HG02571 (cell line): ENCODE data around the gene SCAMP3.
"Not testable (repeated sequence)": the region's sequence is repeated elsewhere in the genome, so short reads cannot be mapped to it uniquely, and the experiment has no call there.

ENCODE experiments used
- ATAC-seq: cut with Tn5 transposase; IDR thresholded peaks from one replicate; pipeline ENCODE4 v1.9.1; 2021; ENCODE audit warnings: mild to moderate bottlenecking, moderate library complexity; ENCODE audit not compliant: unreplicated experiment

The SCAMP3 gene

DNA sequence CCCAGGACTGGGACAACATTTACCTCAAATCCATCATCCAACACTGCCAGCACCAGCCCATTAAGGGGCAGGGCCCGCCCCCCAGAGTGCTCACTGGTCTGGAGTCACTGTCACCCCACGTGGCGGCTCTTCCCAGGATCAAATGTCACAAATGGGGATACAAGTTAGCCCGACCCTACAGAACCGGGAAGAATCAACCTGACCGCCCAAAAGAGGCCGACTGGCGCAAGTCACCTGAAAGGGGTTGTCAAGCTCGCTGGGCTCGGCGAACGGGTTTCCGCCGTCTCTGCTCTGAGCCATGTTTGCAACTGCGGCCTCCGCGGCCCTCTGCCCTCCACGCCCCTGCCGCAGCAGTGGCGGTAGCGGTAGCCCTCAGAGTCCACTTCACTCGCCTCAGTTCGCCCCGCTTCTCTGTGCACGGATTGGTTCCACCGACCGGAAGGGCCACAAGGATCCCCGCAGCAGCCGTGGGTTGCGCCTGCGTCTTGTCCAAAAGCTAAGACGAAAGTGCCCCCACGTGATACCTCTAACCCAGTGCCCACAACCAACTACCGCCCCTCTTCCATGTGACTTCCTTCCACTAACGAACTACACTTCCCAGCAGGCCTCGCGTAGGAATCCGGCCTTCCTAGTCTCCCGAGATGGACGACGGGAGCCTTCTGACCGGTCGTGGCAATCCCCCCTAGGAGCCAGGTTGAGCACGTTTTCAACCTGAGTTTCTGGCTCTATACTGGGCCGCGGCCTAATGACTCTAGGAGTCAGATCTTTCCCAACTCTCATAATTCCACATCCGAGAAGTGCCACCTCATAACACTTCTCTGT, at the start of gene SCAMP3:
Gene SCAMP3 (minus strand): TSS at position 509 of the 822 bp plus-strand sequence. CDS start 209 bp downstream, at position 300.
- peak; percentile 89 for ATAC-seq

DNA sequence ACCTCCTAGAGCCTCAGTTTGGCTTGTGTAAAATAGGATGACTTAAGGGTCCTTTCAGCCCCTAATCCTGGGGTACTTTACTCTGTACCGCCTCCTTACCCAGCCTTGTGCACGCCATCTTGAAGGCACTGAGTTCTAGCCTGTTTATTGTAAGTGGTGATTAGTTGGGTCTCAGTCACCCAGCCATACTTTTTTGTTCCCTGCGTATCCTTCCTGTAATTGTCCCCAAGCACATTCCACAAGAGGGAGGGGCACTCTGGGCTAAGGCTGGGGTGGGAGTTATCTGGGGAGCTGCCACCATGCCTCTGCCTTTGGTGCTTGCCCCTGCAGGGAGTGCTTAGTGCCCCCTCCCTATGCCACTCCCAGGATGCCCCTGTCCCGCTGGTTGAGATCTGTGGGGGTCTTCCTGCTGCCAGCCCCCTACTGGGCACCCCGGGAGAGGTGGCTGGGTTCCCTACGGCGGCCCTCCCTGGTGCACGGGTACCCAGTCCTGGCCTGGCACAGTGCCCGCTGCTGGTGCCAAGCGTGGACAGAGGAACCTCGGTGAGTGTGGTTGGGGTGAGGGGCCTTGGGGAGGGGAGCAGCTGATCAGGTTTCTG, 47.4 kb upstream of the SCAMP3 start:
- no peak for ATAC-seq

DNA sequence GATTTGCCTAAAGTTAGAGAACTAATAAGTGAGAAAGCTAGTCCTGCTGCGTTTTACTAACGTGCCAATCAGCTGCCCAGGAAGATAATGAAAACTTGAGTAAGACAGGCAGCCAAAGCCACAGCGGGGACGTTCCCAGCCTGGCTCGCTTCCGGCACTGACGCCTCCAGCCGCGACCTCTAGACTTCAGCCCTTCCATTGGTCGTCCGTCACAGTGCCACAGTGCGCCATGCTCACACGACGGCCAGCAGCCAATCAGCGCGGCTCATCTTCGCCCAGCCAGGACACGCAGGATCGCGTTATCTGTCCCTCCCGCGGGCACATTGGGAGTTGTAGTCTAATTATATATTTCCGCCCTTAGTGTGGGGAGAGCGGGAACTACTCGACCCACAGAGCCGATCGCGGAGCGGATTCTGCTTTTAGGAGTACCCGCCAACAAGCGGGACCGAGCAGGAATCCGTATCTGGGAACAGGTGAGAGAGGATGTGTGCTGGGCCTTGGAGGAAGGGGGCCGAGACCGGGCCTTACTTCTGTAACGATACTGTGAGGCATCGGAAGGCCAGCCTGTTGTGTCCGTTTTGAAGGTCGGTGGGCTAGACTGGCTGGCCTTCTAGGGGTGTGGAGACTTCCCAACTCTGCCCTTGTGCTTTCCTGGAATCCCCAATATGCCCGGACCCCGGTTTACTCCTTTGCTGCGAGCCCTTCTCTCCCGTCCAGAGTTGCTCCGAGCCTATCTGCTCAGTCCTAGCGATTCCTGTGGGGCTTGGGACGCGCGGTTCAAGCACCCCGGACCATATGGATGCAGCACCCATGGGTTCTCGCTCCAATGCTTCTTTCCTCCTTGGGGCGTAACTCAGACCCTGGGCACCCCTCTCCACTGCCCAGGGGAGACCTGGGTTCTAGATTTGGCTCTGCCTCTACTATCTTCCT, 46.6 kb upstream of the SCAMP3 start, which contains the start of gene FDPS:
Gene FDPS (plus strand): TSS at position 374 of the 930 bp plus-strand sequence. CDS start 924 bp downstream, outside the sequence.
- ATAC-seq = peak; percentile 95

DNA sequence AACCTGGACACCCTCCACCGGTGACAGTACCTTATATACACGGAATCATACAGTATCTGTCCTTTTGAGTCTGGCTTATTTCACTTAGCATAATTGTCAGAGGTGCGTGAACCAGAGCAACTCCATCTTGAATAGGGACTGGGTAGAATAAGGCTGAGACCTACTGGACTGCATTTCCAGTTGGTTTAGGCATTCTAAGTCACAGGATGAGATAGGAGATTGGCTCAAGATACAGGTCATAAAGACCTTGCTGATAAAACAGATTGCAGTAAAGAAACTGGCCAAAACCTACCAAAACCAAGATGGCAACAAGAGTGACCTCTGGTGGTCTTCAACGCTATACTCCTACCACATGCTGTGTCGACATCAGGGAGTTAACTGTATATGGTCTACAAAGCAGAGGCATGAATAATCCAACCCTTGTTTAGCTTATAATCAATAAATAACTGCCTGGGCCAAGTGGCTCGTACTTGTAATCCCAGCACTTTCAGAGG, 45.1 kb upstream of the SCAMP3 start:
- ATAC-seq = no peak

DNA sequence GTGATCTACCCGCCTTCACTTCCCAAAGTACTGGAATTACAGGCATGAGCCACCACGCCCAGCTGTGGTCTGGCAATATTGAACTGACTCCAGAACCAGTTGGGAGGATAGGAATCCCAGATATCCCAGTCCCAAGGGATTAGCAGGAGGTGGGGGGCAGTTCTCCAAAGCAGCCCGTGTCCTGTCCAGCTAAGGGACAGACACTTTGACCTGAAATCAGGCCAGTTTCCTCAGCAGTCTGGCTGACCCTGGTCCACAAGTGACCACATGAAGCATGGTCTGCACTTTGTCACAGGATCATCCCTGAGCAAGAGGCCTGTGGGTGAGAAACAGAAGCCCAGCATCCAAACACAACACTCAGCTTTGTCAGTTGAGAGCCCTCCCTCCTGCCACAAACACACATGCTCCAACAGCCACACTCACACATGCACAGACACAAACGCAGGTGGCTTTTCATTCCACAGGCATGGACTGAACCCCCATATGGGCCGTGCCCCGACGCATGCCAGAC, 43.8 kb upstream of the SCAMP3 start:
- ATAC-seq = no peak

DNA sequence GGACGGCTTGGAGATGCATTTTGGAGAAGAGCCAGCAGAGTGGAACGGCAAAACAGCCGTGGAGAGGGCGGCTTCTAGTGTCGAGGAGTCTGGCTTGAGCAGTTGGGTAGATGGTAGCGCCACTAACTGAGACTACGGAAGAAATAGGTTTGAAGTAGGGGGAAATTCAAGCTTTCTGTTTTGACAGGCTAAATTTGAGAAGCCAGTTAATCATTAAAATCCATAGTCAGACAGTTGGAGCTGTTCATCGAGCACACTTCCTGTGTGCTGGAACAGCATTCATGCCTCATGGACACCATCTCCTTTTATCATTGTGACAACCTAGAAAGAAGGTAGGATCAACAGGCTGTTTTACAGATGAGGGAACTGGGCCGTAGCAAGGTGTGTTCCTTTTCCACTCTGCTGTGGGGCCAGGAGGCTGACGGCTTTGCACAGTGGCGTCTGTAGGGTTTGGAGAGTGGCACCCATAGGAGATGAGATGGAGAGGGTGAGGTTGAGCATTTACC, 42.5 kb upstream of the SCAMP3 start:
- ATAC-seq = no peak

DNA sequence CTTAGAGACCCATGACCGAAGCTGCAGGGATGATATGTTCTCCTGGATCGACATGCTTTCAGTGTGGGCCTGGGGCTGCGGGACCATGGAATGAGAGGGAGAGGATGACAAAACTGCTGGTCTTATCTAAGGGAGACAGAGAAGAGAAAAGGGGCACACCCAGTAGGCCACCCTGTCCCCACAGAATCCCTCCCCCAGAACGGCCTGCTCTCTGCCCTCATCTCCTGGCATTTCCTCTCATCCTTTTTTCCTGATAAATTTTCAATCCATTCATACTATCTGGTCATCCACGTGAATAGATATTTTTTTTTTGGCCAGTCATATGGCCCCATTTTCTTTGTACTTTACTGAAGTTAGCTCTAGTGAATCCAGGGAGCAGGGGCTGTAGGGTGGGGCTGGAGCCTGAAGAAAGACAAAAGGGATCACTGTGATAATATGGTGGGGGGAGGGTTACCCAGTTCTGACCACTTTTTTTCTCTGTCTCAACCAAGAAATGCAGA, 39.2 kb upstream of the SCAMP3 start, which contains the start of gene PKLR:
Gene PKLR (minus strand): TSS at position 97 of the 500 bp plus-strand sequence. CDS start 43 bp downstream, at position 54.
- no peak for ATAC-seq

DNA sequence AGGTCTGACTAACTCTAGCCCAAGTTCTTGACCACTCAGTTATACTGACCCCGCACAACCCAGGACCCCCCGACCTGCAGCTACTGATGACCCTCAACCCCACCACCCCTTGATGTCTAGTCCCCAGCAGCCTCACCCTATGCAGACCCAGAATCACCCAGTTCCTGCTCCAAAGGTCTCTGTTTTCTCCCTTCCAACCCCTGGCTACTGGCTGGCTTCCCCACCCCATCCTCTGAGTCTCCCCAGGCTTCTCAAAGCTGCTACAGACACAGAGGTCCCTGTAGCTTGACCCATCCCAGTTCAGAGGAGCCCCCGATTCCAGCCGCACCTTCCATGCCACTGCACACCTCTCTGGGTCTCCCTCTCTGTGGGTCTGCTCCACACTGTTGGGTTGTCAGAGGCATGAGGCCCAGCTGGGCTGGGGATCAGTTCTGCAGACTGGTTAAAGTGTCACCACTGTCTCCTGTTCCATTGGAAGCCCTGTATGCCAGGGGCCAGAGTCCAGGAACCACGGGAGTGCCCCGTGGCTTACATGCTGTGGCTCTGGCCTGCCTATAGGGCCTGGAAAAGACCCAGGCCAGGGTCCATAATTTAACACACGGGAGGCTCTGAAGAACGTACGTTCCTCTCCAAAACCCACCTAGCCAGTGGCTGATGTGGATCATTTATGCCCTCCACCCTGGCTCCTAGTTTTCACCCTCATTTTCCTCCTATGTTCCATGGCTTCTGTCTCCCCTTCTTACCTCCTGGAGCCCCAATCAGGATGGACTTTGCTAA, 38.6 kb upstream of the SCAMP3 start:
- ATAC-seq = no peak

DNA sequence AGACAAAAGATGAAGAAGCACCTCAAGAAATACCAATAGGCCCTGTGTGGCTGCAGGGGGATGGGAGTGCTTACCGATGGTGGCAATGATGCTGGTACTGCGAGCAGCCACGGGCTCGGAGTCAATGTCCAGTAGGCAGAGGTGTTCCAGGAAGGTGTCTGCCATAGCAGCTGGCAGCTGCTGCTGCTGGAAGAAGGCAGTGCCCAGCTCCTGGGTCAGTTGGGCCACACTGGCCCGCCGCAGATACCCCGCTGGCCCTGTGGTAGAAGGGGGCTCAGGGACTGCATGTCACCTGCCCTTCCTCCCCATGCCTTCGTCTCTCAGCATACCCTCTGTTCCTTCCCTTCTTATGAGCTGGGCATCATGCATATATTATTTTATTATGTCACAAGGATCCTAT, 37.9 kb upstream of the SCAMP3 start:
- no peak for ATAC-seq

DNA sequence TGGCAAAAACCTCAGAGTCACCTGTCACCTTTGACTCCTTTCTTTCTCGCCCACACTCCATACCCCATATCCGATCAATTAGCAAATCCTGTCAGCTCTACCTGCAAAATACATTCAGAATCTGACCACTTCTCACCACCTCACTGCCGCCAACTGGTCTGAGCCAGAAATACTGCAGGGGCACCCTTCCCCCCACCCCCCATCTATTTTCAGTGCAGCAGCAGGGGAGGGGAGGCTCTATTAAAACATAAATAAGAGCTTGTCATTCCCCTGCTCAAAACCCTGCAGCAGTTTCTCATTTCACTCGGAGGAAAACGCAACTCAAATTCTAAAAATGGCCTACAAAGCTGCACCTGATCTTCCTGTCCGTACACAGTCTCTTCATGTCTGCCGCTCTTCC, 35.2 kb upstream of the SCAMP3 start:
- no peak for ATAC-seq

DNA sequence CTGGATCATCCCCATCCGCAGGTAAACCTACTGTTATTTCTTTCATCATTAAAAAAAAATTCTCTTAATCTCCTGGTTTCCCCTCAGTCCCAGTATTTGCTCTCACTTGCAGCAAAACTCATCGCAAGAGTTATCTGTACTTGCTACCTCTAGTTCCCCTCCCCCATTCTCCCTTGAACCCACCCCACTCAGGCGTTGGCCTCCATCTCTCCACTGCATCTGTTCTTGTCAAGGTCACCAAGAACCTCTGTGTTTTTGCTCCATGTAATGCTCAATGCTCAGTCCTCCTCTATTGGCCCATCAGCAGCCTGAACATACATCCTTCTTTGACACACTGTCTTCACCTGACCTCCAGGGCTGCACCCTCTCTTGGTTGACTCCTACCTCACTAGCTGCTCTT, 34.5 kb upstream of the SCAMP3 start:
- ATAC-seq = no peak

DNA sequence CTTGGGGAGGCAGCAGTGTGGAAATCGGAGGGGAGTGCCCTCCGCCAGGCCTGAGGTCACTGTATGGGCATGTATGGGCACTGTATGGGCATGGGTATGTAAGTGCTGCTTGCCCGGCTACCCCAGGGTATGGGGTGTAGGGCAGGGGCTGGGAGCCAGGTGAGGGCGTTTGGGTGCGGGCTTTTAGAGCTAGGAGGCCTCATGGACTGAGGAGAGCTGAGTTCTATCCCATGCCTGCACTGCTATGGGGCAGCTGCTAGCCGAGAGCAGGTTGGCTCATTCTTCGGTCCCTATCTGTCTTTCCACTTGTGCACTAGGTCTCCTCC, 33.7 kb upstream of the SCAMP3 start:
- ATAC-seq = no peak

DNA sequence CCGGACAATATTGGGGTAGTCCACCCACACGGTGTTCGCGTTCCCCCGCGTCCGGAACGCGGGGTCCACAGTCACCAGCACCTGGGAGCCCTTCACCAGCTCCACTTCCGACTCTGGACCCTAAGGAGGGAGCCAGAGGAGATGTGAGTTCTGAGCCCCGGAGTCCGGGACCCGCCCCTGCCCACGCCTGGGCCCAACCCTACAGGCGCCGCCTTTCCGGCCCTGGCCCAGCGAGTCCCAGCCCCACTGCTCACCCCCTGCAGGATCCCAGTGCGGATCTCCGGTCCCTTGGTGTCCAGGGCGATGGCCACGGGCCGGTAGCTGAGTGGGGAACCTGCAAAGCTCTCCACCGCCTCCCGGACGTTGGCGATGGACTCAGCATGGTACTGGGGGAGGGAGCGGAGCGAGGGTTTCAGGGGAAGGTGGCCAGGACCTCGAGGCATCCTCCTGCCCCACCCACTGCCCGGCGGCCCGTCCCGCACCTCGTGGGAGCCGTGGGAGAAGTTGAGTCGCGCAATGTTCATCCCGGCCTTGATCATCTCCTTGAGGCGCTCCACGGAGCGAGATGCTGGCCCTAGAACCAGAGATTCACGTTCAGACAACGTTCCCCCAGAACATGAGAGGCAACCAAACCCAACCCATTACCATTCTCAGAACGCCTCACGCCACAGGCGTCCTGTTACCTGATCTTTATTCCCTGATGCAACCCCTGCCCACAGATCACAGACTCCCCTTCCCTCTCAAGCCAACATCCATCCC, 33.2 kb upstream of the SCAMP3 start:
- ATAC-seq = no peak

DNA sequence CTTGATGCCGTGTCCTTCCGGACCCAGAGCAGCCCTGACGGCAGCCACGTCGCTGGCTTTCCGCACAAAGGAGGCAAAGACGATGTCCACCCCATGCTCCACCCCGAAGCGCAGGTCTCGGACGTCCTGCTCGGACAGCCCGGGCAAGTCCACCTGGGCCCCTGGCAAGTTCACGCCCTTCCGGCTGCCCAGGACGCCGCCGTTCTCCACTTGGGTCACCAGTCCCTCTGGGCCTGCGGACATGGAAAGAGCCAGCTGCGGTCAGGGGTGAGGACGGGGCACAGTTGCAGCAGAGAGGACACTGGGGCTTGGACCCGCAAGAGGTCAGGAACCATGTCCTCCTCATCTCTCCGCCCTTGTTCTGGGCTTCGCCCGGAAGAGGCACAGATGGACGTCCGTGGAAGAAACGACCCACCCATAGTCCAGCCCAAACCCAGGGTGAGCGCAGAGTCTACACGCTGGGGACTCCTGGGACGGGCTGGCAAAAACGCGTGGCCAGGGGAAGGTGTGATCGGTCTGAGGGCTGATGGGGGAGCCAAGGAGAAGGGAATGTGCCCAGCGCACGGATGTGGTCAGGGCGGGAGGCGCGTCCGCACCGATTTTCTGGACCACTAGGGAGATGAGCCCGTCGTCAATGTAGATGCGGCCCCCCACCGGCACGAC, 32.5 kb upstream of the SCAMP3 start:
- ATAC-seq = no peak

DNA sequence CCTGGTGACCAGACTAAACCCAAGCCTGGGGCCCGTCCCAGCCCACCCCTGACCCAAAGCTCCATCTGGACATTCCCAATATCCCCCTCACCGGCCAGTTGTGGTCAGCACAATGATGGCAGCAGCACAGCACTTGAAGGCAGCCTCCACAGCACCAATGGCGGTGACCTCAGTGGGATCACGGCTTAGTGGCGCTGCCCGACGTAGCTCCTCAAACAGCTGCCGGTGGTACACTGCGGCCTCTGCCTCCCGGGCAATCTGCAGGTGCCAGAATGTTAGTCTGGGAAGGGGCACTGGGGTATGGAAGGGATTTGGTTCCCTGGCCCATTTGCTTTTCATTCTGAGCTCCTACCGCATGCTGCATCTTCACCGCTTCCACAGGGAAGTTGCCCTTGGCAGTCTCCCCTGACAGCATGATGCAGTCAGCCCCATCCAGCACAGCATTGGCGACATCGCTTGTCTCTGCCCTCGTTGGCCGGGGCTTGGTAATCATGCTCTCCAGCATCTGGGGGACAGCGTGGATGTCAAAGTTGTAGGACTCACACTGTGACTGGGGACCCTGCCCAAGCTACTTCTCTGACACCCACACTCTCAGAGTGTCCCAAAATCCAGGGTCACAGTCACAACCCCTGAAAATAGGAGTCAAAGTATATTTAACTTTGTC, 31.1 kb upstream of the SCAMP3 start:
- ATAC-seq = no peak

DNA sequence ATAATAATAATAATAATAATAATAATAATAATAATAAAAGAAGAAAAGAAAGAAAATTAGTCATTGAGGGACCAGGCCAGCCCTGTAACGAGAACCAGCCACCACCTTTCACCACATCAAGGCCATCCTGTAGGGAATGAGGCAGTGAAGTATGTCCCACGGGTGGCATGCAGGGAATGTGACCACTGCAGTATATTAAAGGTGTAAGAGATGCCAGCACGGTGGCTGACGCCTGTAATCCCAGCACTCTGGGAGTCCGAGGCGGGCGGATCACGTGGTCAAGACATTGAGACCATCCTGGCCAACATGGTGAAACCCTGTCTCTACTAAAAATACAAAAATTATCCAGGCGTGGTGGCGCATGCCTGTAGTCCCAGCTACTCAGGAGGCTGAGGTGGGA, 28.8 kb upstream of the SCAMP3 start:
- not testable (repeated sequence) for ATAC-seq

DNA sequence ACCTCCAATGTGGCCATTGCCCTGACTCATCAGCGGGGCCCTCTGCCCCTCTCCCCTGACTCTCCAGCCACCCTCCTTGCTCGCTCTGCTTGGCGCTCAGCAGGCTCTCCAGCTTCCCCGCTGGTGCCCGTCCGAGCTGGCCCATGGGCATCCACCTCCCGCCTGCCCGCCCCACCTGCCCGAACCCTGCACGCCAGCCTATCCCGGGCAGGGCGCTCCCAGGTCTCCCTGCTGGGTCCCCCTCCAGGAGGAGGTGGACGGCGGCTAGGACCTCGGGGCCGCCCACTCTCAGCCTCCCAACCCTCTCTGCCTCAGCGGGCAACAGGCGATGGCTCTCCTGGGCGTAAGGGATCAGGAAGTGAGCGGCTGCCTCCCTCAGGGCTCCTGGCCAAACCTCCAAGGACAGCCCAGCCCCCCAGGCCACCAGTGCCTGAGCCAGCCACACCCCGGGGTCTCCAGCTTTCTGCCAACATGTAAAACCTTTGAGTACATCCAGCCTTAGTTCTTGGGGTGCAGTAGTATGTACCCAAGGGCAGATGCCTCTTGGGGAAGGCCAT, 25.9 kb upstream of the SCAMP3 start:
- no peak for ATAC-seq

DNA sequence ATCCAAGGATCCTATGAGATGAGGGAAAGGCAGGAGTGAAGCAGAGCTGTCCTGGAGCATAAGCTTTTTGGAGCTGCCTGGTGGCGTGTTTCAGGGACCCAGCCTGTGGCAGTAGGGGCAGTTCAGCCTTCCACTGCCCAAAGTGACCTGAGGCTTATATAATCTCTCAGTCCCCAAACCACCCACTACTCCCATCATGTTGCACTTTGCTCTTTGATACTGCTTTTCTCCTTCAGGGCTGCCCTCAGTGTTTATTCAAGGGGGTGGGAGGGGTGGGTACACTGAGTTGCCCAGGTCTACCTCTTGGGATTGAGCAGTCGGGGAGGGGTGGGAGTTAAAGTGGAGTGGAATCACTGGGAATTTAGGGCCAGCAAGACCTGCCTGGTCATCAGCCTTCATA, 24.4 kb upstream of the SCAMP3 start:
- no peak for ATAC-seq
